ENCODE results near the gene IQGAP3. TPM values are rescaled to one million over a fixed set of nuclear protein-coding genes. Genes with fewer than 3 reads are reported as not detected.
"Not testable (repeated sequence)": the region's sequence is repeated elsewhere in the genome, so short reads cannot be mapped to it uniquely, and the experiment has no call there.

Gene IQGAP3
- total RNA-seq, 2 donors from 2014 or later, result 3.4 to 6.4 TPM

DNA sequence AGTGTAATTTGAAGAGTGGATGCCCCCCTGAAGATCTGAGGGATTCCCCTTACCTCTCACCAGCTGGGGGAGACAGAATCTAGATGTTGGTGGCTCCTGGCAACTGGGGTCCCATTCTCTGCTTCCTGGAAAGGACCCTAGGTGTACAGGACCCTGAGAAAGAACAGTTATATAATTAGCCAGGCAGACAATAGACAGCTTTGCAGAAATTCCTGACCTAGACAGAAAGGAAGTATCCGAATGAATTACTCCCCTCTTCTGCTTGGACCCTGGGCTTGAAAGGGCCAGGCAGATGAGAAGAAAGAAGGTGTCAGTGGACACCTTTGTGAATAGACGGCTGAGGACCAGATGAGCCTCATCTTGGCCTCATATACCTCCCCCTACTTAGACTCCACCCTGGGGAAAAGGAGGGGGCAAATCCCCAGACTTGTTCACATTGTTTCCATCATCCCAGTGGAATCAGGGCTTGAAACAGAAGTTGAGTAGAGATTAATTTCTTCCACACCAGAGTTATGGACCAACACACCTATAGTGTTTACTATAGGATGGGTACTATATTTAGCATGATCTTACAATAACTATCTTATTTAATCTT is 1.8 kb upstream of the IQGAP3 start:
- Mint-ChIP-seq H3K27ac (no peak overlapping the region), H3K36me3 (no peaks in the 10 kb centered on the region), H3K9me3 (no peaks in the 10 kb centered on the region), H3K27me3 (peaks cover 24 to 40% of the 10 kb centered on the region in 2 donors), H3K4me1 (ENCODE audit: low read depth in 2 of 2) (peaks cover 10 to 22% of the 10 kb centered on the region in 2 donors), H3K4me3 (no peak overlapping the region)
- DNase-seq (ENCODE audit: low spot score) (no peak), ATAC-seq (no peak)

GRCh38 chr1:156572663-156573018 is 276 bp upstream of the IQGAP3 start:
- Mint-ChIP-seq H3K9me3 (no peaks in the 10 kb centered on the region), H3K27me3 (peaks cover 24 to 40% of the 10 kb centered on the region in 2 donors), H3K36me3 (no peaks in the 10 kb centered on the region), H3K4me1 (ENCODE audit: low read depth in 2 of 2) (peaks cover 10 to 20% of the 10 kb centered on the region in 2 donors), H3K4me3 (peak overlapping the region; percentile 92), H3K27ac (peak overlapping the region in 1 of 2 donors; percentile 46)
- DNase-seq (ENCODE audit: low spot score) (no peak), ATAC-seq (no peak)

GRCh38 chr1:156571261-156571852 is 1.0 kb downstream of the IQGAP3 start:
- ATAC-seq (no peak), DNase-seq (ENCODE audit: low spot score) (no peak)
- H3K27ac Mint-ChIP-seq, result no peak overlapping the region
- H3K9me3 Mint-ChIP-seq, result no peaks in the 10 kb centered on the region
- H3K4me3 Mint-ChIP-seq, result peak overlapping the region; percentile 92
- no peaks in the 10 kb centered on the region for H3K36me3 Mint-ChIP-seq
- H3K4me1 Mint-ChIP-seq (ENCODE audit: low read depth in 2 of 2), result peaks cover 10 to 20% of the 10 kb centered on the region in 2 donors
- H3K27me3 Mint-ChIP-seq, result peaks cover 24 to 40% of the 10 kb centered on the region in 2 donors

GRCh38 chr1:156566436-156566835 is 5.9 kb downstream of the IQGAP3 start:
- Mint-ChIP-seq H3K27ac (no peak overlapping the region), H3K36me3 (no peaks in the 10 kb centered on the region), H3K4me1 (ENCODE audit: low read depth in 2 of 2) (peaks cover 0 to 5% of the 10 kb centered on the region in 2 donors), H3K9me3 (no peaks in the 10 kb centered on the region), H3K27me3 (peaks cover 7 to 8% of the 10 kb centered on the region in 2 donors), H3K4me3 (no peak overlapping the region)
- no peak for DNase-seq (ENCODE audit: low spot score)
- ATAC-seq, result no peak

GRCh38 chr1:156565519-156565918 is 6.8 kb downstream of the IQGAP3 start:
- DNase-seq (ENCODE audit: low spot score) (no peak), ATAC-seq (no peak)
- Mint-ChIP-seq H3K9me3 (no peaks in the 10 kb centered on the region), H3K36me3 (no peaks in the 10 kb centered on the region), H3K27me3 (no peaks in the 10 kb centered on the region), H3K4me1 (ENCODE audit: low read depth in 2 of 2) (no peaks in the 10 kb centered on the region), H3K27ac (no peak overlapping the region), H3K4me3 (no peak overlapping the region)

DNA sequence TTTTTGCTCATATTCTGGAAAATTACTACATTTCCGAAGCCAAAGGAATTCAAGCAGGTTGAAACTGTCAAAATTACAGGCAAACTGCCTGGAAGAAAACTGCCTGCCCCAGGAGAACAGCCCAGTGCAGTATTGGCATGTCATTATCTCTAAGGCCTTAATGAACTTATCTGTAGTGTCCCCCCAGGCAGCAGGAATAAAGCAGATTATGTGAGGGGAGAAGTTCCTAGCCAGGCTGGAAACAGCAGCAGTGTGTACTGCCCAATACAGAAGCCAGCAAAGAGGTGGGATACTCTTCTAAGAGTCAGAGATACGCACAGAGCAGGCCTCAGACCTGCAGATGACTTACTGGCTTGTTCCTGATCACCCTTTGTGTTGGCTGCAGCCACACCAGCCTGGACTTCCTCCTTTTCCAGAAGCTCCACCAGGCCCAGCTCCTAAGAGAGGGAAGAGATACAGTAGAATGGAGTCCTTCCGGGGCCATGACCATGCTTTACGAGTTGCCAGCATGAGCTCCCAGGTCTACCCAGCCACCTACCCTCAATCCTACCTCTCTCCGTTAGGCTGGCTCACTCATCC is 11.7 kb downstream of the IQGAP3 start:
- no peak overlapping the region for H3K27ac Mint-ChIP-seq
- H3K36me3 Mint-ChIP-seq, result no peaks in the 10 kb centered on the region
- H3K27me3 Mint-ChIP-seq, result no peaks in the 10 kb centered on the region
- no peaks in the 10 kb centered on the region for H3K9me3 Mint-ChIP-seq
- ATAC-seq, result no peak
- H3K4me1 Mint-ChIP-seq (ENCODE audit: low read depth in 2 of 2), result no peaks in the 10 kb centered on the region
- H3K4me3 Mint-ChIP-seq, result no peak overlapping the region
- DNase-seq (ENCODE audit: low spot score), result no peak

DNA sequence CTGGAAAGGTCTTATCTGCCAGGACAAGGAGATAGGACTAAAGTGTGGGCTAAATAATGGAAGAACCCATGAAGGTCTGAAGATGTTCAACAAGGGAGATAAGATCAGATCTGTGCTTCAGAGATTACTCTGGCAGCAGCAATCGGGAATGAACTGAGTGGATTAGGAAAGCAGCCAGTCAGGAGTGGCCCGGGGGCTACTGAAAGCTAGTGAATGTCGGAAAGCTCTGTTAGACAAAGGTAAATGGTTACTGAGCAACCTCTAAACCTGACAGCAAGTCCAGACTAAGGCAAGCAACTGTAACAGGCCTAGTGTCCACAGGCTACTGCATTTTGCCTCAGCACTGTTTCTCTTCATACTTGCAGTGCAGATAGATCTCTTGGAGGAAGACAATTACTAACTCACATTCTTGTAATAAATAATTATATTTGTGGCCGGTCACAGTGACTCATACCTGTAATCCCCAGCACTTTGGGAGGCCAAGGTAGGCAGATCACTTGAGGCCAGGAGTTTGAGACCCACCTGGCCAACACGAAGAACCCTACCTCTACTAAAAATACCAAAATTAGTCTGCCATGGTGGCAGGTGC is 12.5 kb downstream of the IQGAP3 start:
- H3K4me1 Mint-ChIP-seq (ENCODE audit: low read depth in 2 of 2), result no peaks in the 10 kb centered on the region
- DNase-seq (ENCODE audit: low spot score), result no peak
- H3K4me3 Mint-ChIP-seq, result no peak overlapping the region
- no peaks in the 10 kb centered on the region for H3K27me3 Mint-ChIP-seq
- H3K27ac Mint-ChIP-seq, result no peak overlapping the region
- ATAC-seq, result no peak
- H3K9me3 Mint-ChIP-seq, result no peaks in the 10 kb centered on the region
- H3K36me3 Mint-ChIP-seq, result no peaks in the 10 kb centered on the region

DNA sequence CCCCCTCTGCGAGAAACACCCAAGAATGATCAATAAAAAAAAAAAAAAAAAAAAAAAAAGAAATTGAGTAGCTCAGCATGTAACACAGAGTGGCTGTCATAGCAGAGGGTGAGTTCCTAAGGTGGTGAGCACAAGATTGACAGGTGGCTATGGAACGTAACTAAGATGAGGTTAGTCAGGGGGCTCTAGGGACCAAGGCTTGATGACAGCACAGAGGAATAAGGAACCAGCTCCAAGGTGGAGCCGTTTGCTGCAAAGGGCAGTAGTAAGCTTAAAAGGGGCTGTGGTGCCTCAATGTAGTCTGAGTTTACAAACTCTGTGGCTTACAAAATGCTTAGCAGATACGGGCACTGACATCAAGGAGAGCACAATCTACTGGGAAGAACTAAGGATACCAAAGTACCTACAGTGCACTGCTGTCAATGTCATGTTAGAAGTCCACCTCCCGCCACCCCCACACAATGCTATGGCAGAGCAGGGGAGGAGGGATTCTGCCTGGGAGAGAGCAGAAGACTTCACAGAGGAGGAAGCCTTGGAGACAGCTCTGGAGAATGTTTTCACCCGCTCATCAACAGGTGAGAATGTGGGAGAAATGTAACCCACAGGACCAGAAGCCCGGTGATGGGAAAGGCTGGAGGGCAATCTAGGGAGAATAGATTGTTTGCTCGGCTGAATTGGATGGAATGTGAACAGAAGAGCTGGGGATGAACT is 13.1 kb downstream of the IQGAP3 start:
- DNase-seq (ENCODE audit: low spot score), result no peak
- no peak overlapping the region for H3K4me3 Mint-ChIP-seq
- no peaks in the 10 kb centered on the region for H3K4me1 Mint-ChIP-seq (ENCODE audit: low read depth in 2 of 2)
- H3K27me3 Mint-ChIP-seq, result no peaks in the 10 kb centered on the region
- H3K27ac Mint-ChIP-seq, result no peak overlapping the region
- no peak for ATAC-seq
- H3K9me3 Mint-ChIP-seq, result no peaks in the 10 kb centered on the region
- H3K36me3 Mint-ChIP-seq, result no peaks in the 10 kb centered on the region

- H3K27me3 Mint-ChIP-seq, result no peaks in the 10 kb centered on the region
- DNase-seq (ENCODE audit: low spot score) (no peak), ATAC-seq (no peak)
- H3K27ac Mint-ChIP-seq, result no peak overlapping the region
- no peaks in the 10 kb centered on the region for H3K36me3 Mint-ChIP-seq
- peaks cover 7 to 14% of the 10 kb centered on the region in 2 donors for H3K4me1 Mint-ChIP-seq (ENCODE audit: low read depth in 2 of 2)
- no peaks in the 10 kb centered on the region for H3K9me3 Mint-ChIP-seq
- no peak overlapping the region for H3K4me3 Mint-ChIP-seq
Measured at GRCh38 chr1:156556354-156556753, 16.0 kb downstream of the IQGAP3 start.

- DNase-seq (ENCODE audit: low spot score) (no peak), ATAC-seq (no peak)
- no peaks in the 10 kb centered on the region for H3K27me3 Mint-ChIP-seq
- H3K36me3 Mint-ChIP-seq, result no peaks in the 10 kb centered on the region
- H3K27ac Mint-ChIP-seq, result no peak overlapping the region
- no peaks in the 10 kb centered on the region for H3K9me3 Mint-ChIP-seq
- H3K4me3 Mint-ChIP-seq, result no peak overlapping the region
- H3K4me1 Mint-ChIP-seq (ENCODE audit: low read depth in 2 of 2), result peaks cover 7 to 14% of the 10 kb centered on the region in 2 donors
Measured at GRCh38 chr1:156555715-156556114, 16.6 kb downstream of the IQGAP3 start.

DNA sequence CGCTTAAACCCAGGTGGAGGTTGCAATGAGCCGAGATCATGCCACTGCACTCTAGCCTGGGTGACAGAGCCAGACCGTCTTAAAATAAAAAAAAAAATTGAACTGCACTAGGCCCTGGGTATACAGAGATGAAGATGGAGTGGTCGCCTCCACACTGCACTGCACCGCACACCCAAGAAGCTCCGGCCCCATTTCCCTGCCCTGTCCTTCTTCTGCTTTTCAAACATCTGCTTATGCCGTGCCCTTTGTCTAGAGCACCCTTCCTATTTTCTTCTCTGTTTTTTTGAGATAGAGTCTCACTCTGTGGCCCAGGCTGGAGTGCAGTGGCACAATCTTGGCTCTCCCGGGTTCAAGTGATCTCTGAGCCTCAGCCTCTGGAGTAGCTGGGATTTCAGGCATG is 17.4 kb downstream of the IQGAP3 start:
- H3K27ac Mint-ChIP-seq, result no peak overlapping the region
- no peak for ATAC-seq
- no peaks in the 10 kb centered on the region for H3K36me3 Mint-ChIP-seq
- H3K4me3 Mint-ChIP-seq, result no peak overlapping the region
- peaks cover 7 to 14% of the 10 kb centered on the region in 2 donors for H3K4me1 Mint-ChIP-seq (ENCODE audit: low read depth in 2 of 2)
- no peak for DNase-seq (ENCODE audit: low spot score)
- no peaks in the 10 kb centered on the region for H3K9me3 Mint-ChIP-seq
- H3K27me3 Mint-ChIP-seq, result no peaks in the 10 kb centered on the region

GRCh38 chr1:156553860-156554485 is 18.4 kb downstream of the IQGAP3 start:
- no peak overlapping the region for H3K27ac Mint-ChIP-seq
- no peak for ATAC-seq
- peaks cover 7 to 14% of the 10 kb centered on the region in 2 donors for H3K4me1 Mint-ChIP-seq (ENCODE audit: low read depth in 2 of 2)

GRCh38 chr1:156552937-156553336 is 19.4 kb downstream of the IQGAP3 start:
- not testable (repeated sequence) for H3K4me3 Mint-ChIP-seq; H3K36me3 Mint-ChIP-seq; DNase-seq (ENCODE audit: low spot score); H3K27me3 Mint-ChIP-seq; H3K9me3 Mint-ChIP-seq
- ATAC-seq, result peak; percentile 74 to 79
- H3K4me1 Mint-ChIP-seq (ENCODE audit: low read depth in 2 of 2), result peaks cover 7 to 14% of the 10 kb centered on the region in 2 donors
- peak overlapping the region; percentile 9 to 22 for H3K27ac Mint-ChIP-seq

More at GRCh38 chr1:156553860-156554485, 18.4 kb downstream of the IQGAP3 start:
- H3K9me3 Mint-ChIP-seq, result no peaks in the 10 kb centered on the region
- DNase-seq (ENCODE audit: low spot score), result no peak
- no peaks in the 10 kb centered on the region for H3K36me3 Mint-ChIP-seq
- H3K4me3 Mint-ChIP-seq, result no peak overlapping the region
- H3K27me3 Mint-ChIP-seq, result no peaks in the 10 kb centered on the region
